RWPE2 (cell line): ENCODE data around the gene DNAJB12.

Experiments
- ATAC-seq: fragments of 200-7000 bp; cut with Tn5 transposase; 3 replicates; pipeline ENCODE4 v1.9.1; 2021; ENCODE audit warnings: low read depth
- DNase-seq: peaks from one replicate; pipeline ENCODE4 v3.0.0-alpha.2; 2020; ENCODE audit warnings: low spot score
- H3K27ac ChIP-seq: fragments of 450-650 bp; 2 replicates; pipeline ENCODE4 v1.5.1; 2017; ENCODE audit warnings: mild to moderate bottlenecking; ENCODE audit not compliant: poor library complexity, severe bottlenecking
- H3K27me3 ChIP-seq: fragments of 250-450 bp; sonication (Bioruptor Pico); 2 replicates; pipeline ENCODE4 v1.5.1; 2021; ENCODE audit warnings: mild to moderate bottlenecking, moderate library complexity; ENCODE audit not compliant: insufficient read depth, poor library complexity, severe bottlenecking
- H3K36me3 ChIP-seq: fragments of 250-450 bp; sonication (Bioruptor Pico); 2 replicates; pipeline ENCODE4 v1.5.1; 2020; ENCODE audit warnings: low read depth, mild to moderate bottlenecking, moderate library complexity
- H3K4me1 ChIP-seq: fragments of 250-450 bp; sonication (Bioruptor Pico); 2 replicates; pipeline ENCODE4 v1.5.1; 2021; ENCODE audit warnings: mild to moderate bottlenecking, moderate library complexity; ENCODE audit not compliant: insufficient read depth, poor library complexity, severe bottlenecking
- H3K4me3 ChIP-seq: fragments of 250-450 bp; sonication (Bioruptor Pico); 2 replicates; pipeline ENCODE4 v1.5.1; 2021; ENCODE audit warnings: mild to moderate bottlenecking, moderate library complexity; ENCODE audit not compliant: severe bottlenecking
- H3K9me3 ChIP-seq: fragments of 250-450 bp; sonication (Bioruptor Pico); 2 replicates; pipeline ENCODE4 v1.5.1; 2021; ENCODE audit warnings: mild to moderate bottlenecking, moderate library complexity; ENCODE audit not compliant: severe bottlenecking
- CTCF ChIP-seq: fragments of 450-650 bp; IDR thresholded peaks from one replicate; pipeline ENCODE4 v1.5.1; 2017; ENCODE audit warnings: mild to moderate bottlenecking, moderate library complexity; ENCODE audit not compliant: poor library complexity, severe bottlenecking

Gene DNAJB12

GRCh38 chr10:72323771-72324191, 30.9 kb downstream of the DNAJB12 start:
- no peak for DNase-seq

GRCh38 chr10:72323108-72323749, 31.5 kb downstream of the DNAJB12 start:
- Histone ChIP-seq H3K4me1 (peaks cover 63% of the 10 kb centered on the region), H3K9me3 (no peaks in the 10 kb centered on the region), H3K4me3 (no peak overlapping the region)

More at GRCh38 chr10:72323771-72324191, 30.9 kb downstream of the DNAJB12 start:
- peak overlapping the region; percentile 99 for H3K27ac ChIP-seq
- H3K27me3 ChIP-seq: no peaks in the 10 kb centered on the region
- H3K9me3 ChIP-seq: no peaks in the 10 kb centered on the region
- ATAC-seq: no peak
- no peak for TF ChIP-seq CTCF
- peaks cover 65% of the 10 kb centered on the region for H3K4me1 ChIP-seq
- no peaks in the 10 kb centered on the region for H3K36me3 ChIP-seq
- no peak overlapping the region for H3K4me3 ChIP-seq

GRCh38 chr10:72322280-72323058, 32.2 kb downstream of the DNAJB12 start:
- ATAC-seq (peak; percentile 49), DNase-seq (peak; percentile 95)
- peak overlapping the region; percentile 99 for H3K27ac ChIP-seq
- no peak overlapping the region for H3K4me3 ChIP-seq
- H3K36me3 ChIP-seq: no peaks in the 10 kb centered on the region
- H3K9me3 ChIP-seq: no peaks in the 10 kb centered on the region
- no peak for TF ChIP-seq CTCF
- H3K4me1 ChIP-seq: peaks cover 57% of the 10 kb centered on the region
- no peaks in the 10 kb centered on the region for H3K27me3 ChIP-seq

More at GRCh38 chr10:72323108-72323749, 31.5 kb downstream of the DNAJB12 start:
- ATAC-seq: no peak
- H3K36me3 ChIP-seq: no peaks in the 10 kb centered on the region
- DNase-seq: no peak
- H3K27me3 ChIP-seq: no peaks in the 10 kb centered on the region
- no peak for TF ChIP-seq CTCF
- H3K27ac ChIP-seq: peak overlapping the region; percentile 99

GRCh38 chr10:72322030-72322279, 32.8 kb downstream of the DNAJB12 start:
- DNase-seq: no peak
- no peak overlapping the region for H3K4me3 ChIP-seq
- no peak for TF ChIP-seq CTCF
- H3K9me3 ChIP-seq: no peaks in the 10 kb centered on the region
- H3K27ac ChIP-seq: peak overlapping the region; percentile 99
- H3K4me1 ChIP-seq: peaks cover 57% of the 10 kb centered on the region
- no peaks in the 10 kb centered on the region for H3K36me3 ChIP-seq
- ATAC-seq: no peak
- H3K27me3 ChIP-seq: no peaks in the 10 kb centered on the region
